GM18873 (cell line): ENCODE measurements around the gene DLG4.
"Not testable (repeated sequence)": the region's sequence is repeated elsewhere in the genome, so short reads cannot be mapped to it uniquely, and the experiment has no call there.

ENCODE experiments used
- ATAC-seq: cut with Tn5 transposase; IDR thresholded peaks from one replicate; pipeline ENCODE4 v1.9.1; 2021; ENCODE audit warnings: mild to moderate bottlenecking, moderate library complexity, moderate number of reproducible peaks; ENCODE audit not compliant: unreplicated experiment, low FRiP score

DLG4 gene

GRCh38 chr17:7172522-7173191, 47.0 kb downstream of the DLG4 start:
- not testable (repeated sequence) for ATAC-seq

DNA sequence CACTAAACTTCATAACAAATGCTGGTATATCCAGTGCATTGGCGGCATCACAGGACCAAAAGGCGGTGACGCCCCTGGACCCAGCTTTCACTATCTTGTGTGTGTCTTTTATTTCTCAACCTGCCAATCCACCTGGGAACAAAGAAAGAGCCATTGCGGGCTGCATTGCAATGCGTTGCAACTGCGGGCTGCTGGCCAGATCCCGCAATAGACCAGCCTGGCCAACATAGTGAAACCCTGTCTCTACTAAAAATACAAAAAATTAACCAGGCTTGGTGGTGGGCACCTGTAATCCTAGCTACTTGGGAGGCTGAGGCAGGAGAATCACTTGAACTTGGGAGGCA, 50.1 kb downstream of the DLG4 start:
- not testable (repeated sequence) for ATAC-seq

DNA sequence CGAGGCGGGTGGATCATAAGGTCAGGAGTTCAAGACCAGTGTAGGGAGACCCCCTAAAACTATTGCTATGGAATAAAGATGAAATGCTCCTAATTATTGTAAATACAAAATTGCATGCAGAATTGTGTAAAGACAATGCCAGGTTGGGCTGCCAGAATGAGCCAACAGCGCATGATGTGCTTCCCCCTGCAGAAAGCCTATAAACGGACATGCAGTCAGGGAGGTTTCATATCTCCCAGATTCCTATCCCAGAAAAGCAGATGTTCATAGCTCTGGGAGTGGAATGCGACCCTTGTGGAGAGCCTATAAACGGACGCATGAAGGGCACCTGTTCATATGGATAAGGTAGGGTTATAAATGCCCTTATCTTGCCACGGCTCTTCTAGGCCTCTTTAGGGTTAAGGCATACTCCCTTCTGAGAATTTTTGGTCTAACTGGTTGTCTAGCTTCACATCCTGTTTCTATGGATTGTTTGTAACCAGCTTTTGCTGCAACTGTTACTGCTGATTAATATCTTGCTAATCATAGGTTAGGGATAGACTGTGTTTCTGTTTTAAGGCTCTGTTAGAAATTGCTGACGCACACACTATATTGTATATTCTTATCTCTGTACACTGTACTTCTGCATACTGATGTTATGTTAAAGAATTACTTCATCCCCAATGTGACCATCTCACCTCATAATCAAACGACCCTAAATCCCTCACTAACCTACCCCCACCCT, 50.6 kb downstream of the DLG4 start:
- not testable (repeated sequence) for ATAC-seq

DNA sequence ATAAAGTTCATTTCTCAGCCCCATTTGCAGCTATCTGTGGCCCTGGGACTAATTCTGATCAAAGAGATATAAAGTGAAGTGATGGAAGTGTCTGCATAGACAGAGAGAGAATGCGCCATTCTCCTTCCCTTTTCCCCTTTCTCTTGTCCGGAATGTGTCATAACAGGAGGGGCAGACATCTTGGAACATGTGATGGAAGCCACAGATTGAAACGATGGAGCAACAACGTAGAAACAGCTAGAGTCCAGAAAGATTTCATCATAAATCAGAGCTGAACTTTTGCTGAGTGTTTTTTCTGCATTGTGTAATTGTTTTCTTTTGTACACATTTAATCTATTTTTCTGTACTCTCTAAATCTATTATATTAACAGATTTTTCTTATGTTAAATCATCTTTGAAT, 51.8 kb downstream of the DLG4 start:
- no peak for ATAC-seq

GRCh38 chr17:7166873-7167272, 52.8 kb downstream of the DLG4 start:
- no peak for ATAC-seq

GRCh38 chr17:7159571-7159970, 60.1 kb downstream of the DLG4 start:
- not testable (repeated sequence) for ATAC-seq

GRCh38 chr17:7158424-7158823, 61.2 kb downstream of the DLG4 start:
- not testable (repeated sequence) for ATAC-seq

DNA sequence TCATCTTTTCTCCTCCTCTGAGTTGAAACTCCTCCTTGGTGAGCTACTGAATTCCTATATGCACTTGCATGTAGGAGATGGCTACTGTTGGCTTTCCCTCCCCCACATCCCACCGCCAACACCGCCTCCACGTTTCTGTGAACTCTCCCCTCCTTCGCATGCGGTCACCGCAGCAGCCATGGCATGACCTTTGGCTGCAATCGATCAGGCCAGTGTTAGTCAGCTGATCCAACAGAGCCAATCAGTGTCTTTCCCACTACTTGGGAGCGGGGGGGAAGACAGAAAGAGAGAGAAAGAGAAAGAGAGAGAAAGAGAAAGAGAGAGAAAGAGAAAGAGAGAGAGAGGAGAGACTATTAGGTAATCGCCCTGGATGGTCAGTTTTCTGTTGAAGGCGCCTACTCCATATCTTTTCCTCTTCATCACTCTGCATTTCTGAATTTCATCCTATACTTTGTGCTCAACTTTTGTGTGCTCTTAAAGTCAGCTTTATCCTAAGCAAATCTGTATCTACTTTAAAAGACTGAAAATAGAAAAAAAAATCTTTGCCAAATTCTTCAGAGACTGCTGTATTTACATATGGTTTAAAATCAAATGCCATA, 63.2 kb downstream of the DLG4 start:
- ATAC-seq: no peak

DNA sequence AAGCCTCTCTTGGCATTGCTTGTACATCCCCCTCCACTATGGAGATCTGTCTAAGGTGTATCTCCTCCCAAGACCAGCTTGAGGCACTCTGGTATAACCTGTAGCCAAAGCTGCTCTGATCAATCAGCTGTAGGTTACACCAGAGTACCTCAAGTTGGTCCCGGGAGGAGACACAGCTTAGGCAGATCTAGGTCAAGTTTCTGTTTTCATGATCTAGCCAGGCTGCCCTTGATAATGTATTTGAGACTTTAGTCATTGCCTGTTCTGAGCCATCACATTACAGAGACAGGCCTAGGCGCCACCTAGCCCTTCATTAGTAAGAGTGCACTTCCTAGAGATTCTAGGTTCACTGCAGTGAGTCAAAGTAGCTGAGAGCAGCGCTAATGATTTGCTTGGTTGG, 71.9 kb downstream of the DLG4 start:
- no peak for ATAC-seq

DNA sequence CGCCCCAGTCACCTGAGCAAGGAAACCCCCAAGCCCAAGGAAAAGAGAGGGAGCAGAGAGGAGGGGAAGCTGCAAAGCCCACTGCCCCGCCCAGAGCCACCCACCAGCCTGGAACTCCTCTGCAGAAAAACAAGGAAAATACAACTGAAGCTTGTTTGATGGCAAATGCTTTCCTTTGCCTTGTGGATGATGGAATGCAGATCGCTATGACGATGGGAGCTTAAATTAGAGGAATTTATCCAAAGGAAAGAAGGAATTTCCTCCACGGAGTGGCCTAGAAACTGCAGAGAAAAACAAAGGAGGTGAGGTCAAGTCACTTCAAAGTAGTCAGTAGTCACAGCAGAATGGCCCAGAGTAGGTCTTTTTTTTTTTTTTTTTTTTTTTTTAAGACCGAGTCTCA, 73.5 kb downstream of the DLG4 start:
- no peak for ATAC-seq

DNA sequence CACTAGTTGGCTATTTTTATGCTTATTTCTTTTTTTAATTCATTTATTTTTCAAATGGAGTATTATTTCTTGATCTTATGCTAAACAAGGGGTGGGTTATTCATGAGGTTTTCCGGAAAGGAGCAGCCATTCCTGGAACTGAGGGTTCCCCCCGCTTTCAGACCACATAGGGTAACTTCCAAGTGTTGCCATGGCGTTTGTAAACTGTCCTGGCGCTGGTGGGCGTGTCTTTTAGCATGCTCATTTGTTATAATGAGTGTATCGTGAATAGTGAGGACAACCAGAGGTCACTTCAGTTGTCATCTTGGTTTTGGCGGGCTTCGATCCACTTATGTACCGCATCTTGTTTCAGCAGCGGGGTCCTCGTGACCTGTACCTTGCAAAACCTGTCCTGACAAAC, 75.4 kb downstream of the DLG4 start:
- no peak for ATAC-seq

DNA sequence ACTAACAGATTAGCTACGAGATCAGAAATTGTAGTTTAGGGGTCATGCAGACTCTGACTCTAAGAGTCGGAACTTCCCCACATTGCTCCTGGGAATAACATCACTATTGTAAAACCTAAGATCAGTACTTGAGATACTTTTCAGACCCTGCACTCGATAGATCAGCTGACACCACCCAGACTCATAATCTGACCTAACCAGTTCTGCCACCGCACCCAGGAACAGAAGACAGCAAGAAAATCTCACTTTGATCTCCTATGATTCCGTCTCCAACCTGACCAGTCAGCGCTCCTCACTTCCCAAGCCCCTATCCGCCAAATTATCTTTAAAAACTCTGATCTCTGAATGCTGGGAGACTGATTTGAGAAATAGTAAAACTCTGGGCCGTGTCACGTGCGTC, 77.8 kb downstream of the DLG4 start:
- no peak for ATAC-seq

- no peak for ATAC-seq
These were observed 80.2 kb downstream of the DLG4 start for GRCh38 chr17:7139400-7139799.

GRCh38 chr17:7138800-7139381, 80.7 kb downstream of the DLG4 start:
- no peak for ATAC-seq

DNA sequence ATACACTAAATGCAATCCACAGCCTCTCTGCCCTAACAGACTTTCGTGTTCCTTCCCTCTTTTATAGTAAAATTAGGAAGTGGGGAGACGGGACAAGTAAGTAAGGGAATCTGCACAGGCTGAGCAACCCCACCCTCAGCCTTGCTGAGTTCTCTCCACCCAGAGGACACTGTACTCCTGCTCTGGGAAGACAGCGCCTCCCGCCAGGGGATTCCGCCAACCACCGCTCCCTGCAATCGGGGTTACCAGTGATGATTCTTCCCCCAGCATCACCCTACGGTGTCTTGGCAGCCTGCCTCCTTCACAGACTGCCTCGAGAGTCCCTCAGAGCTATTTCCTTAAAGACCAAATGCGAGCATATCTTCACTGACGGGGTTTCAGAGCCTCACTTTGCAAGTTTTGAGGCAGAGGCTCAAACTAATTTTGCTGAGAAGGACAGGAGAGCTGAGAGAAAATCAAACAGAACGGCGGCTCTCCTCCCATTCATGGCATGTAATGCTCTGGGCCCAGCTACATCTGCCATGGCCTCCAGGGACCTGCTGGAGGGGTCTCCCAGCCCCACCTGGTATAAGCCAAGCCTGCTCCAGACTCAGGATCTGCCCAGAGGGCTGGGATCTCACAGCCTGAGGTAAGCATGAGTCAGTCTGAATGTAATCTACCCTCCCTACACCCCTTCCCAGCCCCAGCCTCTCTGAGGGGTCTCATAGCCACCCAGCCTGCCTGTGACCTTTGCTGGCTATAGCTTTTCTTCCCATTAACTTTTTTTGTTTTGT, 82.3 kb downstream of the DLG4 start:
- ATAC-seq: no peak
